NT2/D1 (cell line): ENCODE measurements around the gene METTL26.

Experiments used
- DNase-seq: peaks from one replicate; pipeline ENCODE4 v3.0.0-alpha.2; 2011; ENCODE audit warnings: low read depth, low spot score
- H3K27me3 ChIP-seq: 2 replicates; pipeline ENCODE4 v1.6.0; 2011; ENCODE audit warnings: mild to moderate bottlenecking; ENCODE audit not compliant: insufficient read length, insufficient read depth
- H3K36me3 ChIP-seq: 2 replicates; pipeline ENCODE4 v1.6.1; 2011; ENCODE audit warnings: mild to moderate bottlenecking, low read length, mixed read lengths; ENCODE audit not compliant: insufficient read depth, insufficient read length
- H3K4me1 ChIP-seq: 2 replicates; pipeline ENCODE4 v1.5.1; 2011; ENCODE audit not compliant: insufficient read depth, insufficient read length
- H3K4me3 ChIP-seq: 2 replicates; pipeline ENCODE4 v1.5.1; 2011; ENCODE audit warnings: low read depth; ENCODE audit not compliant: insufficient read length
- H3K9ac ChIP-seq: 2 replicates; pipeline ENCODE4 v1.6.0; 2011; ENCODE audit warnings: low read depth; ENCODE audit not compliant: insufficient read length
- H3K9me3 ChIP-seq: 2 replicates; pipeline ENCODE4 v1.5.1; 2011; ENCODE audit warnings: mild to moderate bottlenecking, low read length; ENCODE audit not compliant: insufficient read depth
- SUZ12 ChIP-seq: IDR thresholded peaks from 2 replicates; pipeline ENCODE4 v1.6.1; 2011; ENCODE audit not compliant: insufficient read length, insufficient read depth; ENCODE audit errors: extremely low read depth
- YY1 ChIP-seq: IDR thresholded peaks from 2 replicates; pipeline ENCODE4 v1.6.1; 2011; ENCODE audit not compliant: insufficient read length, insufficient read depth
- ZNF274 ChIP-seq: IDR thresholded peaks from 2 replicates; pipeline ENCODE4 v1.6.1; 2011; ENCODE audit warnings: mild to moderate bottlenecking, low read depth, low read length

The METTL26 gene

DNA sequence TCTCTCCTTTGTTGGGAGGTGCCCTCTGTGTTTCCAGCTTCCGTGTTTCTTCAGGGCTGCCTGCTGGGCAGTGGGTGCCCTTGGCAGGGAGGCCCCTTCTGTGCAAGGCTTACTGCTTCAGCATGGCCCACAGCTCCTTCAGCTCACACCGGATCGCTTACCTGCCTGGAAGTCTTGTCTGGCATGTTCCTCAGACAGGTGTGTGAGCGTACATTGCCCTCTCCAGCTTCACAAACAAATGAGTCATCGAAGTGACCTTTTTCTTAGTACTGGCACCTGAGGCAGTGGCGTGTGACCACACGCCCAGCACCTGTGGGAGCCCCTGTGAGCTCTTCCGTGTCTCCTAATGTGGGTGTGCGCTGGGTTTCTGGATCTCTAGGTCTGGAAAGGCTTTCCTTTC lies 42.7 kb downstream of the METTL26 start:
- TF ChIP-seq YY1, result no peak
- no peak for TF ChIP-seq ZNF274
- no peak for TF ChIP-seq SUZ12
- peaks cover 59% of the 10 kb centered on the region for H3K27me3 ChIP-seq
- no peak for DNase-seq
- peaks cover 9% of the 10 kb centered on the region for H3K4me1 ChIP-seq
- H3K36me3 ChIP-seq, result peaks cover 30% of the 10 kb centered on the region
- H3K9me3 ChIP-seq, result no peaks in the 10 kb centered on the region
- H3K4me3 ChIP-seq, result no peak overlapping the region
- H3K9ac ChIP-seq, result no peak overlapping the region

DNA sequence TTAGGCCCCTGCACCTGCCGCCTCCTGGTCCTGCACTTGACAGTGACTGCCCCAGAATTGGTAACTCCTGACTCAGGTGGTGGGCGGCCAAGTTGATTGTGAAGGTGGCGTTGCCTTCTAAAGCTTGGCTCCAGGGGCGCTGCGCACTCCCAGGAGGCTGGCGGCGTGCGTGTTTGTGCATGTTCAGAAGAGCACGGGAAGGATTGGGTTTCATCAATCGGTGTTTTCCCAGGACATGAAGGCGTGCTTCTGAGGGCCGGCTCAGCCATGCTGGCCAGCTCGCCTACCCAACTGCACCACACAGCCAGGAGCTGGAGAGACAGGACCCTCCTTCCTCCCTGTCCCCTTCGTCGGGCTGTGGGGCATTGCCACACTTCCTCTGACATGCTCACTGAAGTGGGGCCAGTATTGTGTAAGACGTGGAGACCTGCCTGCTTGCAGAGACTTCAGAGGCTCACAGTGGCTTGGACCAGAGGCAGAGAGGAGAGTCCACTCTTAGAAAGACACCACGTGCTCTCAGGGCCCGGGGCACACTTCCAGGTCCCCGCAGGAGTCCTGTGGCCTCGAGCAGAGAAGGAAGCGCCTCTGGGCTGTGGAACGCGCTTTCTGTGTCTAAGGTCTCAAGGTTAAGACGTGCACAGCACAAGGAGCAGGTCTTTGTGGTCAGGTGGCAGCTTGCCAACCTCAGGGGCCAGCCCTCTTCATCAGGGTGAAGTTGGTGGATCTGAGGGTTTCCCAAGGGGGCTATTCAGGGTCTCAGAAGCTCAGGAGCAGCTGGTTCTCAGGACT lies 43.4 kb downstream of the METTL26 start:
- TF ChIP-seq SUZ12, result no peak
- no peak for TF ChIP-seq ZNF274
- no peak for TF ChIP-seq YY1
- peaks cover 13% of the 10 kb centered on the region for H3K4me1 ChIP-seq
- H3K27me3 ChIP-seq, result peaks cover 59% of the 10 kb centered on the region
- no peaks in the 10 kb centered on the region for H3K9me3 ChIP-seq
- no peak overlapping the region for H3K9ac ChIP-seq
- DNase-seq, result no peak
- H3K4me3 ChIP-seq, result no peak overlapping the region
- H3K36me3 ChIP-seq, result peaks cover 34% of the 10 kb centered on the region

DNA sequence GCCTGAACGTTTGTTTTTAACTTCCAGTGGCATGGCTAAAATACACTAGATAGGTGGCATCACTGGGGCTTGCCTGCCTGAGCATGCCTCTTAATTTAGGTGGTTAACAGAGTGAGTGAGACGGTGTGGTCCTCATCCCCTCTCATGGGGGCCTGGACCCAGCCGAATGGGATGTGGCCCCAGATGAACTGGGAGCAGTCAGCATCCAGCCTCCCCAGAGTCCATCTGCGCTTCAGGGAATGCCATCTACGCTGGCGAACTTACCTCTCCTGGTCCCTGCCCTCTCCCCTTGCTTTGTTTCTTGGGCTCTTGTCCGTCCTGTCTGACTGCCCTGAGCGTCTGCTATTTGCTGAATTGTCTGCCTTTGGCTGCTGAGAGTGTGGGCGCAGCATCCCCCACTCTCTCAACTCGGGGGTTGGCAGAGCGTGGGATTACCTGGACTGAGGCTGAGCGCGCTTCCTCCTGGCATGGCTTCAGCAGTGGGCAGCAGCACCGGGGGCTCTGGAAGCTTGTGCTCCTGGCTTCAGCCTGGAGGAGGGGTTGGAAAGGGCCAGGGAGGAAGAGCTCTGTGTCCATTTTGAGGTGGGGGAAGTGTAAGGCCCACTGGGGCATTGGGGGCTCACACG lies 44.1 kb downstream of the METTL26 start:
- peak overlapping the region; percentile 42 for H3K9ac ChIP-seq
- DNase-seq, result no peak

DNA sequence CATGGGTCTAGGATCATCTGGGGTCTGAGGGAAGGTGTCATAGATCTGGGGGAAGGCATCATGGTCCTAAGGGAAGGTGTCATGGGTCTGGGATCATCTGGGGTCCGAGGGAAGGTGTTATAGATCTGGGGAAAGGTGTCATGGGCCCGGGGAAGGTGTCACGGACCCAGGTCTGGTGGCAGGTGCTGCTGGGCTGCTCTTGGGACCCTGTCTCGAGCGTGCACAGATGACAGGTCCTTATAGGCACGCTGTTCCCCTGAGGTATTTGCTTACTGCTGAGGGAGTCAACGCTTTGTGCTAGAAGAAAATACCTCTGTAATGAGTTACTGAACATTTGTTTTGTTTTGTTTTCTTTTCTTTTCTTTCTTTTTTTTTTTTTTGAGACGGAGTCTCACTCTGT lies 44.9 kb downstream of the METTL26 start:
- Histone ChIP-seq H3K9me3 (no peaks in the 10 kb centered on the region), H3K4me3 (no peak overlapping the region), H3K4me1 (peaks cover 19% of the 10 kb centered on the region), H3K36me3 (peaks cover 27% of the 10 kb centered on the region), H3K9ac (no peak overlapping the region), H3K27me3 (peaks cover 65% of the 10 kb centered on the region)
- no peak for DNase-seq
- no peak for TF ChIP-seq YY1
- no peak for TF ChIP-seq SUZ12
- TF ChIP-seq ZNF274, result no peak

More for the DNA sequence above, 44.1 kb downstream of the METTL26 start:
- no peak for TF ChIP-seq SUZ12
- TF ChIP-seq ZNF274, result no peak
- TF ChIP-seq YY1, result no peak
- Histone ChIP-seq H3K27me3 (peaks cover 59% of the 10 kb centered on the region), H3K9me3 (no peaks in the 10 kb centered on the region), H3K4me1 (peaks cover 15% of the 10 kb centered on the region), H3K4me3 (no peak overlapping the region), H3K36me3 (peaks cover 34% of the 10 kb centered on the region)

DNA sequence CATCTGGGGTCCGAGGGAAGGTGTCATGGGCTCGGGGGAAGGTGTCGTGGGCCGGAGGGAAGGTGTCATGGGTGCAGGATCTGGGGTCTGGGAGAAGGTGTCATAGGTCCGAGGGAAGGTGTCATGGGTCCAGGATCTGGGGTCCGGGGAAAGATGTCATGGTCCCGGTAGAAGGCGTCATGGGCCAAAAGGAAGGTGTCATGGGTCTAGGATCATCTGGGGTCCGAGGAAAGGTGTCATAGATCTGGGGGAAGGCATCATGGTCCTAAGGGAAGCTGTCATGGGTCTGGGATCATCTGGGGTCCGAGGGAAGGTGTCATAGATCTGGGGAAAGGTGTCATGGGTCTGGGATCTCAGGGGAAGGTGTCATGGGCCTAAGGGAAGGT lies 45.3 kb downstream of the METTL26 start:
- Histone ChIP-seq H3K36me3 (peaks cover 23% of the 10 kb centered on the region), H3K9ac (peak overlapping the region; percentile 99), H3K4me3 (peak overlapping the region; percentile 94), H3K4me1 (peaks cover 20% of the 10 kb centered on the region), H3K9me3 (no peaks in the 10 kb centered on the region), H3K27me3 (peaks cover 67% of the 10 kb centered on the region)
- no peak for DNase-seq
- TF ChIP-seq YY1 (no peak), ZNF274 (no peak), SUZ12 (no peak)

DNA sequence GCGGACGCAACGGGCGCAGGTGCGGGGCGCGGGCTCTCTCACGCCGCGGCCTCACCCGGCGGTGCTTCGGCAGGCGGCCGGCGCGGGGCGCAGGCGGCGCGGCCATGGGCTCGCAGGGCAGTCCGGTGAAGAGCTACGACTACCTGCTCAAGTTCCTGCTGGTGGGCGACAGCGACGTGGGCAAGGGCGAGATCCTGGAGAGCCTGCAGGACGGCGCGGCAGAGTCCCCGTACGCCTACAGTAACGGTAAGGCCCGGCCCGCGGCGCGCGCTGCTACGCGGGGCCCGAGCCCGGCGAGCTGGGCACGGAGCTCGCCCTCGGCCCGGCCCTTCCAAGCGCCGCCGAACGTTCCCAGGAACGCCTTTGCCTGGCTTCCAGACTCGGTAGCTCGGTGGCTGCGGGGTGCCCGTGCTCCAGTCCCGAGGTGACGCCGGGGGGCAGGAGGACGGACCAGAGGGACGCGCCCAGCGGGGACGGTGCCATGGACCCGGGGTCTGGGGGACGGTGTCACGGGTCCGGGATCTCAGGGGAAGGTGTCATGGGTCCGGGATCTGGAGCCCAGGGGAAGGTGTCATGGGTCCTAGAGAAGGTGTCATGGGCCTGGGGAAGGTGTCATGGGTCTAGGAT lies 45.8 kb downstream of the METTL26 start:
- Histone ChIP-seq H3K9ac (peak overlapping the region; percentile 99), H3K27me3 (peaks cover 70% of the 10 kb centered on the region), H3K9me3 (no peaks in the 10 kb centered on the region), H3K4me3 (peak overlapping the region; percentile 94), H3K36me3 (peaks cover 23% of the 10 kb centered on the region), H3K4me1 (peaks cover 20% of the 10 kb centered on the region)
- TF ChIP-seq ZNF274 (no peak), YY1 (no peak), SUZ12 (no peak)
- DNase-seq, result no peak

DNA sequence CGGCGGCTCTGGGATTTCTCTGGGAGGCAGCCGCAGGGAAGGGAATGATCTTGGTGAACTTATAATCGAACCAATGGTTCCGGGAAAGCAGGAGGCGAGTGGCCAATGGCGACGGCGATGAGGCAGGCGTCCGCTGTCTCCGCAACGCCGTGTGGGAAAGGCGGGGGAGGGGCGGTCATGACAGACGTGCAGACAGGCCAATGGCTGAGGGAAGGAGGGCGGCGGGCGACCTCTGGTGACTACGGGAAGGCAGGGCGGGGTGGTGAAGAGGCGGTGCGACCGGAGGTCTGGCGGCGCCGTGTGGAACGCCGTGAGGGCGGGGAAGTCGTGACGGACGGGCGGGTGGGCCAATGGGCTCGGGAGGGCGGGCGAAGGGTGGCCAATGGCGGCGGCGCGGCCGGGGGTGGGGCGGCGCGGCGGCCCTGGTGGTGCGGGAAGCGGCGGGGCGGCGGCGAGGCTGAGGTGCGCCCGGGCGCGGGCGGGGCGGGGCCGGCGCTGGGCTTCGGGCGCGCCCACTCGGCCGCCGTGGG lies 46.4 kb downstream of the METTL26 start, which contains the start of gene RAB40C:
TSS of gene RAB40C (plus strand) at position 409 of the 530 bp plus-strand sequence. CDS start 226 bp downstream, outside the sequence.
- TF ChIP-seq ZNF274 (no peak), SUZ12 (no peak), YY1 (no peak)
- peaks cover 22% of the 10 kb centered on the region for H3K4me1 ChIP-seq
- H3K36me3 ChIP-seq, result peaks cover 23% of the 10 kb centered on the region
- DNase-seq, result peak; percentile 97
- H3K9ac ChIP-seq, result peak within 1 kb of the TSS; percentile 99
- no peaks in the 10 kb centered on the region for H3K9me3 ChIP-seq
- H3K4me3 ChIP-seq, result peak within 1 kb of the TSS; percentile 97
- peaks cover 66% of the 10 kb centered on the region for H3K27me3 ChIP-seq
